GM19468 (cell line): ENCODE results near the gene OBSL1.

Experiments
- ATAC-seq: cut with Tn5 transposase; IDR thresholded peaks from one replicate; pipeline ENCODE4 v1.9.1; 2021; ENCODE audit warnings: mild to moderate bottlenecking, moderate library complexity, moderate number of reproducible peaks; ENCODE audit not compliant: unreplicated experiment; ENCODE audit errors: extremely low read depth

The OBSL1 gene

DNA sequence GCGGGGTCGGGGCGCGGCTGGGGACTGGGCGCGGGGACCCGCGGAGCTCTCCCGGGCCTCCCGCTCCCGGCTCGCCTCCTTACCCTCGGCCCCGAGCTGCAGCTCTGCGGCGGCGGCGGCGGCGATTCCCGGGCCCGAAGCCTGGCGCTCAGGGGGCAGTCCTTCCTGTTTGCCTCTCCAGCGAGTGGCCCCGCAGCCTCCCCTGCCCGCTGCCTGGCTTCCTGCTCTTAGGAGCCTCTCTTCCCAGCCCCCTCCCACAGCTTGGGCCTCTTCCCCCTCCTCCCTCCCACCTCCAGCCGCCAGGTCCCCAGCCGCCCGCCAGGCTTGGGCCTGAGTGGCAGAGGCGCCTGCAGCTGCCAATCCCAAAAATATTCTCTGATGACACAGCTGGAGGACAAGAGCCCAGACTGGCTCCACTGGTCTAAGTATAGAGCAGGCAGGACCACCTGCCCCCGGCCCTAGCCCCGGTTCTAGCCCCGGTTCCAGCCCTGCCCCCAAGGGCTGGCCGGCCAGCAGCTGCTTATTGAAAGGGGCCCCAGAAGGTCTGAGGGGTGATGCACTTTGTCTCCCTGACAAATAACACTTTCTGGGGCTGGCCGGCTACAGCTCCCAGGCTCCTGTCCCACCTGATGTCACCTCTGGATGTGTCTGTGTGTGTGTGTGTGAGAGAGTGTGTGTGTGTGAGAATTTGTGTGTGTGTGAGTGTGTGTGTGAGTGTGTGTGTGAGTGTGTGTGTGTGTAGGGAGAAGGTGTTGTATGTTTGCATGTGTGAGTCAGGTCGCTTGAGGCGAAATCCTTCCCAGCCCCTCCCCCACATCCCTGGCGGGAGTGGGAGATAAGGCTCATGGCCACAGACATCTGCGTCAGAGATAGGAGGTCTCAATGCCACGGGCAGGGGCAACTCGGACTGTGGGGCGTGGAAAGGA, at the start of gene OBSL1:
Gene OBSL1, minus strand, starts transcription at position 229 of the 926 bp plus-strand sequence. CDS start 307 bp downstream, outside the sequence.
- no peak for ATAC-seq

DNA sequence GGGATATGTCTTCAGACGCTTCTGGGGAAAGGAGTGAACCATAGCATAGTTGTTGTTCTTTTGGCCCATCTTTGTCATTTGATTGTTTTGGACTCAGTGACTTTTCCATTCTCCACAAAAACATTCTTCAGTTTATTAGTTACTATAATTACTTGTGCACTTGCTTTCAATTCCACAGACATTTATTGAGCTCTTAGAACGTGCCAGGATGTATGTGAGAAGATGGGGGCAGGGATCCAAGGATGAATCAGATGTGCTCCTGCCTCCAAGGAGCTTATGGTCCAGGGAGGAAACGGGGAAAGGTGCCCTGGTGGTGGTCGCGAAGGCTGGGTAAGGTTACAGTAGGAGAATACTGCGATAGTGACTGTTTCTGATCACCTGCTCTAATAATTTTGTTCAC, 49.2 kb upstream of the OBSL1 start:
- no peak for ATAC-seq

DNA sequence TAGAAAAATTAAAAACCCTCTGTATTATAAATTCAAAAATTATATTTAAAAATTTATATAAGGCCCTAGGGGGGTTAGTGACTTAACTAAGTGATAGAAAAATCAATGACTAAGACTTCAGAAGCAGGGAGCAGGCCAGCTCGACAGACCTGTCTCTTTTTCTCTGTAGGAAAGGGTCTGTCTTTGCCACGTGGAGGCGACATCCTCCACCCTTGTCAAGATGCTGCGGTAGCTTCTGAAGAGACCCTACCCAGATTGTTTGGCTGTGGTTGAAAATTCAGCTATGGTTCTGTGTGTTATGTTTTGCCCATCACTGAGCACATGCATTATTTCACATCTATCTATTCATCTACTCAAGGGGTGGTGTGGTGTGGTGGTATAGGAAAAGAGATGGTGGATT, 47.9 kb upstream of the OBSL1 start:
- ATAC-seq: no peak

DNA sequence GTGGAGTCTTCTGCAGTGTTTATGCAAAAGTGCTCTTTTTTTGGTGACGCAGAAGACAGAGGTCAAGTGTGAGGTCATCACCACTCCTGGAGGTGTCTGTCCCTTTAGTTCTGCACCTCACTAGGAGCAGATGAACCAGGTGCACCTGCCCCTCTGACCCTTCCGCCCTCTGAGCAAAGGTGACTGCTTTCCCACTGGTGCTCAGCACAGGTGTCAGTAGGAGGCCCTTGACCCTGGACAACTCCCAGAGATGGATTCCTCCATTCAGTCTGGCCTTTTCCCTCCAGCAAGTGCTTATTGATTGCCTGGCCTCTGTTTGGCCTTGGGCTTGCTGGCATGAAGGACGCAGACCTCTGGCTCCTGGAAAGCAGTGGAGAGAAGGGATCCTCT, 47.4 kb upstream of the OBSL1 start:
- ATAC-seq: no peak

DNA sequence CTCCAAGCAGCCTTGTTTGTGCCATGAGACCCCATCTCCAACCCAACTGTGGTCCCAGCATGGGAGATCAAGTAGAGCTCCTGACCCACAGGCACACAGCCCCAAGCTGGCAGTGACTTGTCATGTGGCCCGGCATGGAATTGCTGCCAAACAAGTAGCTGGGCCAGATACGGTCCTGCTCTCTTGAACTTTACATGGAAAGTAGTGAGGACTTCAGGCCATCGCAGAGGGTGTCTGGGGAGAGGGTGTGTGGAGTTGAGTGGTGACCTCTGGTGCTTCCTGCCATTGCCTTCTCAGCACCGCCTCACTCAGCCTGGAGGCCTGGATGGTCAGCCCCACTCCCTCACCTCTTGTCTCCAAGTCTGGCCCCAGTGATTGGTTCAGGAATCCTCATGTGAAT, 45.2 kb upstream of the OBSL1 start:
- no peak for ATAC-seq

DNA sequence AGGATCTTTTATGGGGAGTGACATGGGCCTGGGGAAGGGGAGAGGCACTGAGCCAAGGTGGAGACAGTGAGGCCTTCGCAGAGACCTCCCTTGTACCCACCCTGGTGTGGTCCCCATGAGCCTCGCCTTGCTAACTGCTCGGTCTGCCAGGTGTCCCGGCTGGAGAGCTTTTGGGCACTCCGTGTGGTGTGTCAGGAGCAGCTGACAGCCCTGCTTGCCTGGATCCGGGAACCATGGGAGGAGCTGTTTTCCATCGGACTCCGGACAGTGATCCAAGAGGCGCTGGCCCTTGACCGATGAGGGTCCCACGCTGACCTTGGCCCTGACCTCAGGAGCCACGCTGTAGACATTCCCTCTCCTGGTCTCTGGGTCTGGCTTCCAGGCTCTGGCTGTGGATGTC, 44.6 kb upstream of the OBSL1 start:
- no peak for ATAC-seq

DNA sequence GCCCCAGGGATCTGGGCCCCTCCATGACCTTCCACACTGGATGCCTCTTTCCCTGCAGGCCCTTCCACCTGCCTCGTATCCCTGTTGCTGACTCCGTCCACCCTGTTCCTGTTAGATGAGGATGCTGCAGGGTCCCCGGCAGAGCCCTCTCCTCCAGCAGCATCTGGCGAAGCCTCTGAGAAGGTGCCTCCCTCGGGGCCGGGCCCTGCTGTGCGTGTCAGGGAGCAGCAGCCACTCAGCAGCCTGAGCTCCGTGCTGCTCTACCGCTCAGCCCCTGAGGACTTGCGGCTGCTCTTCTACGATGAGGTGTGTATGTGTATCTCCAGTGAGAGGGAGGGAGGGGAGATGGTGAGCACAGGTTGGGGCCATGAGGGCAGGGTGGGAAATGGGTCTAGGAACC, 43.7 kb upstream of the OBSL1 start:
- ATAC-seq: no peak

DNA sequence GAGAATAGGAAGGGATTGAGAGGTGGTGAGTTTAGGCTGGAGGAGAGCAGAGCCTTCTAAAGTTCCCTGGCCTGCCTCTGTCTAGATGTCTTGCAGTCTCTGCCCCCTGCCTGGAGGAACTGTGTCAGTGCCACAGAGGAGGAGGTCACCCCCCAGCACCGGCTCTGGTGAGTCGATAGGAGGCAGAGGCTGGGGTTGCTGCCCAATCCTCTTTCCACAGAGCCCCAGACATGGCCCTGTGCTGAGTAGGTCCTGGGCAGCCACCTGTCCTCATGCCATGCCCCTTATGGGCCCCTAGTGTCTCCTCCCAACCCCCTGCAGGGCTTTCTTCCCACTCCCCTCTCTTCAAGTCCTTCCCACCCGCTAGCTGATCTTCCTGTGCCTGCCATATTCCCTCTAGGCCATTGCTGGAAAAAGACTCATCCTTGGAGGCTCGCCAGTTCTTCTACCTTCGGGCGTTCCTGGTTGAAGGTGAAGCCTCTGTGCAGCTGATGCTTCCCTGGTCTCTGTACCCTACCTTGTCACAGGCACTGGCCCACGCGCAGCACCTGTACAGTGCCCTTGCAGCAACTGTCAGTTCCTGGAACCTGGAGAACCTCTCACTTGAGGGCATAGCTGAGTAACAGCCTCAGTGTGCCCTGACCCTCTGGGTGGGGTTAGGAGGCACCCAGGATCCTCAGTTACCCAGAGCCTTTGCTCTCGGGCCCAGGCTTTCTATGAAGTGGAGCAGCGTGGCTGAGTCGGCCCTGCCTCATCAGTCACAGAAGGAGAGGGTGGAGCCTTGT, 42.9 kb upstream of the OBSL1 start:
- no peak for ATAC-seq

DNA sequence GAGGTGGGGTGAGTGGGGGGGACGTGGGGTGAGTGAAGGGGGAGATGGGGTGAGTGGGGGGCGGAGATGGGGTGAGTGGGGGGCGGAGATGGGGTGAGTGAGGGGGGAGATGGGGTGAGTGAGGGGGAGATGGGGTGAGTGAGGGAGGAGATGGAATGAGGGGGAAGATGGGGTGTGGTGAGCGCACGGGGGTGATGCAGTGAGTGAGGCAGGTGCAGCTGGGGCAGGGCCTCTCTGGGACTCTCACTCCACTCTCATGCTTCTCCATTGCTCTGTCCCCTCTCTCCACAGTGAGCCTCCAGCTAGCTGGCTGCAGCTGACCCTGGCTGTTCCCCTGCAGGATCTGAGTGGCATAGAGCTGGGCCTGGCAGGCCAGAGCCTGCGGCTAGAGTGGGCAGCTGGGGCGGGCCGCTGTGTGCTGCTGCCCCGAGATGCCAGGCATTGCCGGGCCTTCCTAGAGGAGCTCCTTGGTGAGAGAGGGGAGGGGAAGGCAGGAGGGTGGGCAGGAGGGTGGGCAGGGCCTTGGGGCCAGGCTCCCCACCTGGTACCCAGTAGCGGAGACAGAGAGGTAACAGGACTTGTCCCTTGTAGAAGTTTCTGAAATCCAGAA, 42.2 kb upstream of the OBSL1 start:
- no peak for ATAC-seq

DNA sequence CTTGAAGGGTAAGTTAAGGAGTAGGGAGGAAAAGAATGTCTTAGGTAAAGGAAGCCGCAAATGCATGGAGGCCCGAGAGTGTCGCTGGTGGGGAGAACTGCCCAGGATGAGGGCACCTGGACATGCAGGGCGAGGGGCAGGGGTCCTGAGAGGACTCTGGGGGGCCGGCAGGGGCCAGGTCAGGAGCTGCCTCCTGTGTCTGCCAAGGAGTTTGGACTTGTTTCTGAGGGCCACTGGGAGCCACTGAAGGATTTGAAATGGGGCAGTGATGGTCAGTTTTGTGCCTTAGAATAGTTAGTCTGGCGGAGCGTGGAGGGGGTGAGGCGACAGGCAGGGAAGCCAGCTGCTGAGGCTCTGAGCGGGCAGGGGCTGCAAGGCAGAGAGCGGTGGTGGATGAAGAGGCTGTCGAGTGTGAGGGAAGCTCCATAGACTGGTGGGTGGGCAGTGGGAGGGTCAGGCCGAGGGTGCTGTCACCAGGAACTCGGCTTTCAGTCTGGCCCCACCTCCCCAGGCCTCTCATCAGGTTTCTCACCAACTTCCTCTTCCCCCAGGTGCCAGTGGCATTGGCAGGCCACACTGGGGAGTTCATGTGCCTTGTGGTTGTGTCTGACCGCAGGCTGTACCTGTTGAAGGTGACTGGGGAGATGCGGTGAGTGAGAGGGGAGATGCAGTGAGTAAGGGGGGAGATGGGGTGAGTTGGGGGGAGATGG, 41.4 kb upstream of the OBSL1 start:
- ATAC-seq: no peak

DNA sequence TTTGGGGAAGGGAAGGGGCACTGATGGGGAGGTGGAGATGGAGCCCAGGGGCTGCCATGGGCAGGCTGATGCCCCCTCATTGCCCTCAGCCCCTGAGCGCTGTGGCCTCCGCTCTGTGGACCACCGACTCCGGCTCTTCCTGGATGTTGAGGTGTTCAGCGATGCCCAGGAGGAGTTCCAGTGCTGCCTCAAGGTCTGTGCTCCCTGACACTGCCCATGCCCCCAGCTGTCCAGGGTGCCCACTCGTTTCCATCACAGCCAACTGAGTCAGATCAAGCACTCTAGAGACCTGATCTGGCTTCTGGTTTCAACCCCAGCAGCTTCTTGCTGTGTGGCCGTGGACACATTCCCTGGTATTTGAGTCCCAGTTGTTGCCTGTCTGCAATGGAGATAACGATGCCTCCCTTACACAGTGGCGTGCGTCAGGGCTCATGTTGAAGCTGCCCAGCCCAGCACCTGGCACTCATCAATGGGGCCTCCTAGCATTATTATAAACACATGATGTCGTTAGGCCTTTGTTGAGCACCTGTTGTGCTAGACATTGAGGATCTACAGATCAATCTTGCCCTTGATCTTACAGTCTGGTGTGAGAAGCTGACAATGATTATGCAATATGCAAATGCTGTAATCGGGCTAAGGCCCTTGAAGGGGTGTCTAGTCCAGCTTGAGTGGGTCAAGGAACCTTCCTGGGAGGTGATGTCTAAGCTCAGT, 40.7 kb upstream of the OBSL1 start:
- no peak for ATAC-seq

DNA sequence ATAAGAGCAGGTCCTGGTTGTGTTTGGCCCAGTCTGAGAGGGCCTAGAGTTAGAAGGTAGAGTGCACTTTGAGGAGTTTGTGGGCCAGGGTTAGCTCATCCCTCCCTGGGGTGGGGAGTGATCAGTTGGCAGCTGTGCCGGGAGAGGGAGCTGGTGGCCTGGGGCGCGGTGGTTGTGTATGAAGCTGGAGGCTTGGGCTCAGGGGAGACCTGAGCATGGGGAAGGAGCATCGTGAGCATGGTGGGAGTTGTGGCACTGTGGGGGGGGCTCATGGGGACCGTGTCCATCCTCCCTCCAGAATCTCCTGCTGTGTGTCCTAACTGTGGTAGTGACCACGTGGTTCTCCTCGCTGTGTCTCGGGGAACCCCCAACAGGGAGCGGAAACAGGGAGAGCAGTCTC, 40.0 kb upstream of the OBSL1 start:
- ATAC-seq: no peak

DNA sequence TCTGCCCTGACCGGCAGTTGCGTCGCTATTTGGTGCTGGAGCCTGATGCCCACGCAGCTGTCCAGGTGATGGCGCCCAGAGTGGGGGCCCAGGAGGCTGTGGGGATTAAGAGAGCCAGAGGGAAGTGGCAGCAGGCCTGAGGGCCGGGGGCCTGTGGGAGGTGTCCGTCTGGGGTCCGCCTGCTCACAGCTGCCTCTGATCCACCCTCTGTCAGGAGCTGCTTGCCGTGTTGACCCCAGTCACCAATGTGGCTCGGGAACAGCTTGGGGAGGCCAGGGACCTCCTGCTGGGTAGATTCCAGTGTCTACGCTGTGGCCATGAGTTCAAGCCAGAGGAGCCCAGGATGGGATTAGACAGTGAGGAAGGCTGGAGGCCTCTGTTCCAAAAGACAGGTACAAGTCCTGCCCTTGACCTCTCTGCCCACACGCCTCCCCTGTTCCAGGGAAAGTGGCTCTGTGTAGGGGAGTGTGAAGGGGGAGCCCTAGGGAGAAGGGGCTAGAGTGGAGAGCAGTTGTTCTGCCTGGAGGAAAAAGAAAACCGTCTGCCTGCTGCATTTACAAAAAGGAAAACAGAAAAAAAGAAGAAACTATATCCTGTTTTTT, 37.9 kb upstream of the OBSL1 start:
- no peak for ATAC-seq

DNA sequence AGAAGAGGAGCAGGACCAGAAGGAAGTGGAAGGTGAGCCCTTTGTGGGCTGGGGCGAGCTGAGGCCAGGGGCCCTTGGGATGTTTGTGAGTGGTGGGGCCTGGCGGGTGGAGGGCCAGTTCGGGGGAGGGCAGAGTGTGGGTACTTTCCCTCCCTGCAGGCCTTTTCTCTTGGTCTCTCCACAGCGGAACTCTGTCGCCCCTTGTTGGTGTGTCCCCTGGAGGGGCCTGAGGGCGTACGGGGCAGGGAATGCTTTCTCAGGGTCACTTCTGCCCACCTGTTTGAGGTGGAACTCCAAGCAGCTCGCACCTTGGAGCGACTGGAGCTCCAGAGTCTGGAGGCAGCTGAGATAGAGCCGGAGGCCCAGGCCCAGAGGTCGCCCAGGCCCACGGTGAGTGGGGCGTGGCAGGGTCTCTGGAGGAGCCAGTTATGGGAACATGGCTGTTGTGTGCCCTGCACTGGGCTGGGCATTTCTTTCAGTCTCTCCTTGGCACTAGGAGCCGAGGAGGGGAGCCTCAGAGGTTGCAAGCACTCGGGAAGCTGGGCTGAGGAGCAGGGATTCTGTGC, 37.1 kb upstream of the OBSL1 start:
- no peak for ATAC-seq

DNA sequence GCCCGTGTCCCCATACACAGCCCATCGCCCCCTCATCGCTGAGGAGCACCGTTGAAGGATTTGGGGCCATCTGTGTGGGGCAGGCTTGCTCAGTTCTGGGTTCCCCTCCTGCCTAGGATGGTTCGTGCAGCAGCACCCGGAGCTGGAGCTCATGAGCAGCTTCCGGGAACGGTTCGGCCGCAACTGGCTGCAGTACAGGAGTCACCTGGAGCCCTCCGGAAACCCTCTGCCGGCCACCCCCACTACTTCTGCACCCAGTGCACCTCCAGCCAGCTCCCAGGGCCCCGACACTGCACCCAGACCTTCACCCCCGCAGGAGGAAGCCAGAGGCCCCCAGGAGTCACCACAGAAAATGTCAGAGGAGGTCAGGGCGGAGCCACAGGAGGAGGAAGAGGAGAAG, 36.6 kb upstream of the OBSL1 start:
- no peak for ATAC-seq

DNA sequence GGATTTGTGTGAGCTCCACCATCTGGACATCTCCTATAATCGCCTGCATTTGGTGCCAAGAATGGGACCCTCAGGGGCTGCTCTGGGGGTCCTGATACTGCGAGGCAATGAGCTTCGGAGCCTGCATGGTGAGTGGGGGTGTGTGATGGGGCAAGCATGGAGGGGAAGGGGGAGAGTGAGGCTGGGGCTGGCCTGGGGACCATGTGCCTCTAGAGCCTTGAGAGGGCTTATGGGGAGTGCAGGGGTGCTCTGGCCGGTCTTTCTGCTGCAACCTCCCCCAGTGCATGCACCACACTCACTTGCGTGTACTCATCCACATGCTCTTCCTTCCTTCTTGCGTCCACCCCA, 34.2 kb upstream of the OBSL1 start:
- ATAC-seq: no peak

DNA sequence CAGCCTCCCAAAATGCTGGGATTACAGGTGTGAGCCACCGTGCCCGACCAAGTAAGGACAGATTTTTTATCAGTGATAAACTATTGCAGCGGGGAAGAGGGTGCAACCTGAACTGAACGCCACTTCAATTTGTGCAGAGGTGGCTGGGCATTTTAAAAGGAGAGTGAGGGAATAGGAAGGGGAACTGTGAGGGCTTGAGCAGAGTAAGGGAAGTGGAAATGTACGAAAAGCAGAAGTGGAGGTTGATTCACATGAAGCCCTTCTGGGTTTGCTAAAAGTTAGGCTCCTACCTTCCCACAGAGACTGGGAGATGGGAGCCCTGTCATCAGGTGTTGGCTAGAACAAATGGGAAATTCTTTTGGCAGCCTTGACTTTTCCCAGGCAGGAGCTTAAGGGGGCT, 32.4 kb upstream of the OBSL1 start:
- no peak for ATAC-seq

DNA sequence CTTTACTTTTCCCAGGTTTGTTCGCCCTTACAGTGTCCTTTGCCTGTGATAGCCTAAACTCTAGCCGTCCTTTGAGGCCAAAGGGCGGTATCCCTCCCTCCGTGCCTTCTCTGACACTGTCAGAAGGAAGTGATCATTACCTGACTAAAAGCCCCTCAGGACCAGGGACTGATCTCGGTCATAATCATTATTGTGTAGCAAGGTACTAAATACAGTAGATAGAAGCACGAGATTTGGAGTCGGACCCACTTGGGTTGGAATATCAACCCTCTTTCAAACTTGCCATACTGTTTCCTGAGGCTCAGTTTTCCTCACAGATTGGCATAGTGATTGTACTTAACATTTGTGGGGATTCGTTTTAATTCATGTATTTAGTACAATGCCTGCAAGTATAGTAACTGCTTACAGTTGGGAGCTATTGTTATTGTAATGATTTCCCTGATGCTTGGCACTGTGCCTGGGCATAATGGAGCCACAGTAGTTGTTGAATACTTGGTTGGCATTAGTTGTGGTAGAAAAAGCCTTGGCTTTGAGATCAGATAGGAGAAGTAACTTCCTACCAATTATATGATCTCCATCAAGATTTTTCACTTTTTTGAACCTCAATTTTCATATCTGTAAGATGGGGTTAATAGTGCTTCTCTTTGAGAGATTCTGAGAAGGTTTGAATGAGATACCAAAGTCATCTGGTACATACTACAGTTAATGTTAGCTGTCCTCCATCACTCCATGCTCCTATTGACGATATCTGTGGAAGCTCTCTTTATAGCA, 27.2 kb upstream of the OBSL1 start:
- no peak for ATAC-seq
